Measurements from ENCODE around the gene C1QTNF6. TPM values are rescaled to one million over a fixed set of nuclear protein-coding genes. Genes with fewer than 3 reads are reported as not detected.

Gene C1QTNF6
- total RNA-seq, 1 donor from 2014 or later: 8.2 TPM

- Mint-ChIP-seq H3K4me1 (peaks cover 91% of the 10 kb centered on the region), H3K9me3 (no peaks in the 10 kb centered on the region), H3K36me3 (ENCODE audit: low read depth) (peaks cover 78% of the 10 kb centered on the region), H3K27ac (peak overlapping the region; percentile 99), H3K27me3 (no peaks in the 10 kb centered on the region), H3K4me3 (peak overlapping the region; percentile 72)
- intact Hi-C loops (cut with micrococcal nuclease): no loop called here
- DNase-seq (no peak), ATAC-seq (ENCODE audit: low read depth) (no peak)
- CTCF ChIA-PET: interaction anchor here (0.9 to 4.7 kb wide), 5 partner anchors 11 to 31 kb away, joined by 3 to 56 read pairs (median 17); partner anchors contain the start of gene RAC2
- POLR2A ChIA-PET: interaction anchor here (0.6 to 7.5 kb wide), 15 partner anchors 10 to 409 kb away, joined by 3 to 301 read pairs (median 4); partner anchors contain the start of genes CYTH4, MFNG and RAC2
- TF ChIP-seq CTCF (IDR thresholded peaks at IDR 0.05): no peak
These were observed 41.2 kb upstream of the C1QTNF6 start for GRCh38 chr22:37229012-37229804.

- peaks cover 77% of the 10 kb centered on the region for H3K36me3 Mint-ChIP-seq (ENCODE audit: low read depth)
- no peak for TF ChIP-seq CTCF (IDR thresholded peaks at IDR 0.05)
- intact Hi-C loops (cut with micrococcal nuclease): no loop called here
- peak overlapping the region; percentile 99 for H3K27ac Mint-ChIP-seq
- ChIA-PET POLR2A (interaction anchor here (0.6 to 7.5 kb wide), 10 partner anchors 9 to 410 kb away, joined by 3 to 301 read pairs (median 8); partner anchors contain the start of genes CYTH4 and RAC2), CTCF (interaction anchor here (0.9 to 4.7 kb wide), 6 partner anchors 10 to 63 kb away, joined by 3 to 56 read pairs (median 11); partner anchors contain the start of gene RAC2)
- no peaks in the 10 kb centered on the region for H3K27me3 Mint-ChIP-seq
- H3K9me3 Mint-ChIP-seq: no peaks in the 10 kb centered on the region
- H3K4me3 Mint-ChIP-seq: peak overlapping the region; percentile 72
- DNase-seq (no peak), ATAC-seq (ENCODE audit: low read depth) (no peak)
- peaks cover 91% of the 10 kb centered on the region for H3K4me1 Mint-ChIP-seq
These were observed 40.3 kb upstream of the C1QTNF6 start for GRCh38 chr22:37228106-37229011.

GRCh38 chr22:37226514-37226913 is 38.5 kb upstream of the C1QTNF6 start:
- Mint-ChIP-seq H3K27ac (peak overlapping the region; percentile 99), H3K36me3 (ENCODE audit: low read depth) (peaks cover 67% of the 10 kb centered on the region), H3K9me3 (no peaks in the 10 kb centered on the region), H3K27me3 (no peaks in the 10 kb centered on the region), H3K4me3 (no peak overlapping the region), H3K4me1 (peaks cover 92% of the 10 kb centered on the region)
- DNase-seq (no peak), ATAC-seq (ENCODE audit: low read depth) (no peak)
- POLR2A ChIA-PET: interaction anchor here (5.2 to 11.8 kb wide), 2 partner anchors 15 to 27 kb away, joined by 54 to 304 read pairs; partner anchors contain the start of gene RAC2
- intact Hi-C loops (cut with micrococcal nuclease): no loop called here
- TF ChIP-seq CTCF (IDR thresholded peaks at IDR 0.05): no peak
- CTCF ChIA-PET: interaction anchor here (2.5 to 5.3 kb wide), 2 partner anchors 17 to 34 kb away, joined by 19 to 59 read pairs; partner anchors contain the start of gene RAC2

- Mint-ChIP-seq H3K4me1 (peaks cover 92% of the 10 kb centered on the region), H3K36me3 (ENCODE audit: low read depth) (peaks cover 62% of the 10 kb centered on the region), H3K27ac (peak overlapping the region; percentile 99), H3K9me3 (peaks cover under 1% of the 10 kb centered on the region), H3K27me3 (no peaks in the 10 kb centered on the region), H3K4me3 (no peak overlapping the region)
- DNase-seq: no peak
- ATAC-seq (ENCODE audit: low read depth): no peak
- TF ChIP-seq CTCF (IDR thresholded peaks at IDR 0.05): no peak
- POLR2A ChIA-PET: interaction anchor here (5.2 to 11.8 kb wide), 2 partner anchors 15 to 27 kb away, joined by 54 to 304 read pairs; partner anchors contain the start of gene RAC2
- CTCF ChIA-PET: interaction anchor here (1.1 to 5.3 kb wide), 4 partner anchors 18 to 34 kb away, joined by 3 to 59 read pairs (median 12); partner anchors contain the start of gene RAC2
- intact Hi-C loops (cut with micrococcal nuclease): no loop called here
These were observed 38.0 kb upstream of the C1QTNF6 start for GRCh38 chr22:37226087-37226486.
